ENCODE results near the gene HIVEP3.

Gene HIVEP3

DNA sequence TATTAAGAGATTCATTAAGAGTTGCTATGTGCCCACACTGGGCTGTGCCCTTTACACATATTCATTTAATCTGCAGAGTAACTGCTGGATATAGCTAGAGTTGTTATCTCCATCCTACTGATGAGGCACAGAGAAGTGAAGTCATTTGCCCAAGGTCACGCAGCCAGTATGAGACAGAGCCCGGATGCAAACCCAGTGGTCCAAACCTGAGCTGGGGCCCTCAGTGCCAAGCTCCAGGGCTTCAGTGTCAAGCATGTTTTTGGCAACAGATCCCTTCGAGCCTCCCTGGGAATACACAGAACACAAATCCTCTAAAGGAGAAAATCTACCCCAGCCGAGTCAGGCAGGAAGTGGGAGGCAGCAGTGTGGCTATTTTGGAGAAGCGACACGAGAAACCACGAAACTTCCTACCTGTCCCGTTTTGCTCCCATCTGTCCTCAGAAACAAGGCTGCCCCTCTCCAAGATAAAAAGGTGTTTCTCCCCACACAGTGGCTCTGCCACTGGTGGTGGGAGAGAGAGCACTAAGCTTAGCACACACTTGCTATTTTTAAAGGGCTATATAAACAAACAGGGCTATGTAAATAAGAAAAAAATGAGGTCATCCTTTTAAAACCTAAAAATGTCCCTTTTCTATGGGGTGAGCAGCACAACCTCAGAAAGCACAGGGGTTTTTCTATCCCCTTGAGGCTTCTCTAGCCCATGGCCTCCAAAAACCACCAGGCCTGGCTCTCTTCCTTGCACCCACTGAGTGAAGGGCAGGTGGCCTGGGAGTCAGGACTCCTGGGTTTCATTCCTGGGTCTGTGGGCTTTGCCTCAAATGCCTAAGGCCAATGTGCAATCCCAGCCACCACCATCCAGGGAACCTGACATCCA lies 295.6 kb downstream of the HIVEP3 start:
- no peak for DNase-seq

DNA sequence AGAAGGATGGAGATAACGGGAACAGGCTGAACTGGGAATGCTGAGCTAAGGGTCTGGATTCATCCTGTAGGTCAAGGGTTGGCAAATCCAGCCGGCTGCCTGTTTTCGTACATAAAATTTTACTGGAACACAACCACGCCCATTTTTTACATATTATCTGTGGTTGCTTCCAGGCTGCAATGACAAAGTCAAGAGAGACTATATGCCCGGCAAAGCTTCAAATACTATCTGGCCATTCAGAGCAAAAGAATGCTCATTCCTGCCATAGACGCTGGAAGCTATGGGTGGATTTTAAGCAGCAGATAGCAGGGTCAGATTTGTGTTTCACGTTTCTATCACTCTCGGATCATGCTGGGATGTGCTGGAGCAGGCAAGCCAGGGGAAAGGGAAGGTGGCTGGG lies 296.3 kb downstream of the HIVEP3 start:
- DNase-seq = no peak

DNA sequence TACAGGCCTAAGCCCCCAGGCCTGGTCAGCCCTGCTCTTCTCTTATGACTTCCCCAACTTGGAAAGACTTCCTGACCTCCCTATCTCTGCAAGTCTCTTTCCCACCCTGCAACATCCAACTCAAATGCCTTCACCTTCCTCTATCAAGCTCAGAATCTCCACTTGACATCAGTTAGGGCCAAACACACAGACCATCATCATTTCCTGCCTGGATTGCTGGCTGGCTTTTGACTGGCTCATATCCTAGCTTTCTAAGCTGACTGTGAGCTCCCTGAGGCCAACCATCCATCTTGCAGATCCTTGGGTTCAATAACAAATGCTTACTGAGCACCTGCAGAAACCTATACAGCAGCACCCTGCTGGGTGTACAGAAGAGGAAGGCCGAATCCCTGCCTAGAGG lies 296.9 kb downstream of the HIVEP3 start:
- DNase-seq = no peak

DNA sequence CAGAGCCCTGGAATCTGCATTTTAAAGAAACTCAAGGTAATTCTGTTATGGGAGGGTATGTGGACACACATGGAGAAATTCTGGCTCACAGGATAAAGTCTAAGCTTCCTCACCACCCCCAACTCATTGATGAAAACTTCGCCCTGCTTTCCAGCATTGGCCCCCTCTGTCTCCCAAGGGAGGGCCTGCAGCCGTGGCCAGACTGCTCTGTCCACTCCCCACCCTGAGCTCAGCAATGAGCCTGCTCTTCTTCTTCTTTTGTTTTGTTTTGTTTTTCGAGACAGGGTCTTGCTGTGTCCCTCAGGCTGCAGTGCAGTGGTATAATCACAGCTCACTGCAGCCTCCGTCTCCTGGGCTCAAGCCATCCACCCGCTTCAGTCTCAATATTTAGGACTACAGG lies 297.5 kb downstream of the HIVEP3 start:
- no peak for DNase-seq

DNA sequence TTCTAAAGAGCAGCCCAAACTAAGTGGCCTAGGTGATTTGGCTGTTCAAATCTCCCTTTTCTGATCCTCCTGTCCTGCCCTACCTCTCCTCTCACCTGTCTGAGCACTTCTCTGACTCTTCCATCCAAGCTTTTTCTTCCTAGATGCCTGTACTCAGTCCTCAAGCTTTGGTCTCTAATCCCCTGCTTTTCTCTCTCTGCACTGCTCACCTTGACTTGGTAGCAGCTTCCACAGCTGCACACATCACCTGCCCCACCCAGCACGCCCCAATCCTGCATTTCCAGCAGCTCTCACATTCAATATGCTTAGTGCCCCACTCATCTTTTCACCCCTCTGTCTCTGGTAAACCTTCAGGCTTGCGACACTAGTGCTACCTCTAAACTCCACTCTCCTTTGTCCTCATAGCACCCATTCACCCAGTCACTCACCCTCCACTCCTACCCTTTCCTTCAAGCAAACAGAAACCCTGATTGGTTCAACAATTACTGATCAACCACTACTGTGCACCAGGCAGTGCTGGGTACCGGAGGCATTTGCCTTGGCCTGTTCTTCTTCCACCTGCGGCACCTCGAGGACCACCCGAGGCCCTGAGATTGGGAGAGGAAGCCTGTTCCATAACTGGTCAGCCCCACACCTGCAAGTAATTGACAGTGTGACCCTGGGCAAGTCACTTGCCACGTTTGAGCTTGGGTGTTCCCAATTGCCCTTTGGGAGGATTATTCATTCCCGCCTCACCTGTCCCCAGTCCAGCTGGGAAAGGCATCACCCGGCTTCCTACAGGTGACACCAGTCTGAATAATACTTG lies 298.2 kb downstream of the HIVEP3 start:
- DNase-seq = no peak

DNA sequence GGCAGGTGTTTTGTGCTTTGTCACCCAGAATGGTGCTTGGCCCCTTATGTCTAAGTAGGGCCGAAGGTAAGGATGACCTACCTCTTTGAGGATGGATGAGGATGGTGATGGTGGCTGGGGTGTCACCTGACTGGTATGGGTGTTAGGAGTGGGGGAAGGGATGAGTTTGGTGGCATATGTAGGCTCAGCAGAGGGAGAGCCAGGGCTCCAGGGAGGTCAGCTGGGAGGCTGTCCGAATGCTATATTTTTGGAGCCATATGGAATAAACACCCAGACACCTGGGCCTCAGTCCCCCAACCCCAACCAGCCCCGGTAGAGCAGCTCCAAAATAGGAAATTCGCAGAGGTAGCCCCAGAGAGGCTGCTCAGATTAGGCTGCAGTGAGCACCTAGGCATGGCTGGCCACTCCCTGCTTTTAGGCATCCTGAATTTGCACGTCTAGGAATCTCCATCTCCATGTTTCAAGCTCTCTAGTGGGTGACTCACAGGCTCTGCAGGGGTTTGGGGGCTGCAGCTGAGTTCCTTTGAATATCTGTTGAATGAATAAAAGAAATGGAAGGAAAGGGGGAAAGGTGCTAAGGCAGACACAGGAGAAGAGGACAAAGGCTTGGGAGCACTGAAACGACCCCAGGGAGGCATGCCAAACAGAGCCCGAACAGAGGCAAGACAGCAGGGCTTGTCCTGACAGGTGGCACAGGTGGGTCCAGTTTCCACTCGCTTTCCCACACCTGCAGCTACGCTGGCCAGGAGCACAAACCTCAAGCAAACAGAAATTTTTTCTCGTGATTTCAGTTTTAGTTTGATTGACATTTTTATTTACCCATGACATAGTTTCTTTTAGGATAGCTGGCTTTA lies 299.0 kb downstream of the HIVEP3 start:
- DNase-seq = no peak

DNA sequence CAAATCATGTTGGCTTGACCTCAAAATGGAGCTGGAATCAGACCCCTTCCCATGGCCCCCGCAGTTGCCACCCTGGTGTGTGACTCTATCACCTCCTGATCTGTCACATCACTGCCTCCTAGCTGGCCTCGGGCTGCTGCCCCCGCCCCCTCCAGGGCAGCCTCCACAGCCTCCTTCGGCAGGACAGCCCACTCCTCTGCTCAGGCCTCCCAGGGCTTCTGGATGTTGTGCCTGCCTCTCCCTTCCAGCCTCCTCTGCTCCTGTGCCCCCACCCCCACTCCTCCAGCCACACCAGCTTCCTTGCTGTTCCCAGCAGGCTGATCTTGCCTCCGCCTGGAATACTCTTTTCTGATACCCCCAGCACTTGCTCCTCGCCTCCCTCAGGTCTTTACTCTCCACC lies 299.9 kb downstream of the HIVEP3 start:
- DNase-seq = no peak

DNA sequence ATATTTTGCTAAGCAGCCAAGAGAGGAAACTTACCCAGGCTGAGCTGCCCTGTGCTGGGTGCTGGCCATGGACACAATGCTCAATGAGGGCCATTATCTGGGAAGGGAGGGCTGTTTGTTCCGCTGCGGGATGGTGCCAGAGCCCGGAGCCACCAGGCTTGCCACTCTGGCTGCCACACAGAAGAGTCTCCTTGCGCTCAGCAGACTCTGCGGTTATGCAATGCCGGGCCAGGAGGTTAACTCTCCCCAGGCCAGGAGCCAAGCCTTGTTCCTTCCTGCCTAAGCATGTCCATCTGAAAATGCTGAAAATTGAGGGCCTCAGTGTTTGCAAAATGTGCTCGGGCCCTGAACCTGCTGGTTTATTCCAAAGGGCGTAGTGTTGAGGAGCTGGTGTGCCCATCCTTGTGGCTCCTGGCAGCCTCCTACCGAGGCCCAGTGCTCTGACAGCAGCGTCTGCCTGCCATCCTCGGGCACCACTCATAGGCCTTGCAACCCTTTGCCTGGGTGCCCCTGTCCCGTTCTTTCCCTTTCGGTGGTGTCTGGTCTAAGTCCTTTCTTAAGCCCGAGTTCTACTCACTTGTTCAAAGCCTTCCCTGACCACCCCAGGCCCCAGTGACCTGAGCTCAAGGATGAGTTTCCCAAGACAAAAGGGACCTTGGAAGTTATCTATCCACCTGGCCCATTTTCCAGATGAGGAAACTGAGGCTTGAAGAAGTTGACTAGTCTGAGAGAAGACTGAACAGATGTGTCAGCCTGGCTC lies 300.5 kb downstream of the HIVEP3 start:
- DNase-seq = no peak

DNA sequence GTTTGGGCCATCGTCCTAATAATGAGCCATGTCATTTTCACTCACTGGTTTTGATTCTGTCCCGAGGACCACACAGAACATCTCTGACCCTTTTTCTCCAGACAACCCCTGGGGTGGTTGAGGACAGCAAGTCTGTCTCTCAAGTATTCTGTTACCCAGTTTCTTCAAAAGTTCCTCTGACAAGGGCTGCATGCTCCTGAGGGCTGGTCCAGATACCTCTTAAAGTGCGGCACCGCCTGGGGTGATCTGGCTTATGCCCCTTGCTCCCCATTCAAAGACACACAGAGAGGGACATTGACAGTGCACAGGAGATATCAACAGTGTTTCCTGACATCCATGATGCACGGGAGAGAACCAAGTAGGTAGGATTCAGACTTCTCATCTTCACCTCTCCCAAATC lies 301.4 kb downstream of the HIVEP3 start:
- no peak for DNase-seq

DNA sequence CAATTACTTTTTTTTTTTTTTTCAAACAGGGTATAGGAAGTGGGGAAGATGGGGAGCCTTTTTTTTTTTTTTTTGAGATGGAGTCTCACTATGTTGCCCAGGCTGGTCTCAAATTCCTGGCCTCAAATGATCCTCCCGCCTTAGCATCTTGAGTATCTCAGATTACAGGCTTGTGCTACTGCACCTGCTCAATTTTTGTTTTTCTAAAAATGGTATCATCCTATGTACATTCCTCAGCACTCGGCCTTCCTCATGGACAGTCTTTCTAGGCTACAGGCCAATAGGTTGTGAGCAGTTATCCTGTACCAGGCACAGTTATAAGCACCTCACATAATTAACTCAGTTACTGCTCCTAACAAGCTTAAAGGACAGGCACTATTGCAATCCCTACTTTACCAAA lies 302.2 kb downstream of the HIVEP3 start:
- DNase-seq = no peak

DNA sequence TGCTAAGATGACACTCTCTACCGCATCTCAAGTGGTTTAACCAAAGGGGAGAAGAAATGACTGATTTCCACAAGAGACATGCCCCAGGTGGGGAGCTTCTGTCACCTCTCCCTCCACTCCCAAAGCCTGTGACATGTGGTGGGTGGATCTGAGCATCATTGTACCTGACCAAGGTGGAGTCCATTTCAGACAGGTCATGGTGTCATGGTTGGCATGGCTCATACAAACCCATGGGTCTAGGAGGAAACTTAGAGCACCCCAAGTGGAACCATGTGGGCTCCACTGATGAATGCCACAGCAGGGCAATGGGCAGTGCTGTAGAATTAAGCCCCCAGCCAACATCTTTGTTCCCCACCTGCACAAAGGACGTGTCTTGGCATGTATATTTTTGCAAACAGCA lies 302.7 kb downstream of the HIVEP3 start:
- no peak for DNase-seq

DNA sequence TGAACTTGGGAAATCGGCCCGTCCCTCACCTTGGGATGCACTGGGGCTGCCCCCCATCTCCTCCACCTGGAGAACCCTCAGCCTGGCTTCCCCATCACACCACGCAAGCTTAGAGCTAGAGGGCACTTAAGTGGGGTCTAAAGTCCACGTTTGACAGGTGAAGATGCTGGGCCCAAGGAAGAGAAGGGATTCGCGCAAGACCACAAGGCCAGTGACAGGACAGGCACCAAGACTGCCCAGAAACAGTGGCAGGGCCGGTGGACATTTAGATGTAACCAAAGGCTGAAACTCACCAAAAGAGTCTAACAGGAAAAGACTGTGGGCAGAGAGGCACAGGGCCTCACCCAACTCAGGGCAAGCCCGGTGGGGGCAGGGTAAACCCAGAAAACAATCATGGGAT lies 303.4 kb downstream of the HIVEP3 start:
- no peak for DNase-seq

DNA sequence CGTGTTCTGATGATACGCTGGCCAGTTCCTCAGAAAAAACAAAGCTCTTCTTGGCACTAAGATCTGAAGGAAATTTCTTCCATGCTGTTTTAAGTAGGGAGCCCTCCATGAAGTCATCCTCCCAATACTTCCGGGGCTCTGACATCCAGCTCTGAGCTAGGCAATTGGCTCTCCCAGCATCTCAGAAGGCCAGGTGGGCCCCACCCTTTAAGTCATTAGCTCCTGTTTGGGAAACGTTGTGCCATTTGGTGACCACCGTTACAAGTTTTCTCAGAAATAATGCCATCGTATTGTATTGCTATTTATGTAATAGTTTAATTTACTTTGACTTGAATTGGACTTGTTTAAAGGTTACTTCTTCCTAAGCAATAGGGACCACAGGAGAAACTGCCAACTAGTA lies 303.9 kb downstream of the HIVEP3 start:
- no peak for DNase-seq

DNA sequence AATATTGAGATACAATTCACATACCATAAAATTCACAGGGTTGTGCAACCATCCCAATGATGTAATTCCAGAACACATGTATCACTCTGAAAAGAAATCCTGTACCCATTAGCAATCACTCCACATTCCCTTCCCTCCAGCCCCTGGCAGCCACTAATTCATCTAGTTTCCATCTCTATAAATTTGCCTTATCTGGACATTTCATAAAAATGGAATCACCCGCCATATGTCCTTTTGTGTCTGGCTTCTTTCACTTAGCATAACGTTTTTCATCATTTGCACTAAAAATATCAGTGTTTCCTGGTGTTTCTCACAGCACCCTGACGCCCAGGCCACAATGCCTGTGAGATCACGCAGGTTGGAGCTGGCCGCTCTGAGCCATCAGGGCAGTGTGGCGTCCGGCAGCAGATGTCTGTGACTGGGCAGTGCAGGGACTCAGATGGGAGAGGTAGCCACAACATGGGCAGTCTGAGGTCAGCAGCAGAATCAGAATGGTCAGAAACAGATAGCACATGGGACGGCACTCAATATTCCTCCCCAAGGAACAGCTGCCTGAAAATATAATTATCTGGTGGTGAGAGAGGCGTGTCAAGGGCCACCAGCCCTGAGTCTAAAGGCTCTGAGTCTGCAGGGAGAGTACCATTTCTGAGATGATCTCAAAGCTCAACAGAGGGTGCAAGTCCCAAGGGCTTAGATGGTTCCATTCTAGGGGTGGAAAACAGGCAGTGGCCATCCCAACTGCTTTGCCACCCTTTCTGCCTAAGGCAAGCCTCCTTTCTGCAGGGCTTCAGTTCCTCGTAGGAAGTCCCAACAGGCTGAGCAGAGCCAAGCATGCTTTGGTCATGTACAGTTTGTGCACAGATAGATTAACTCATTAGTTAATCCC lies 304.8 kb downstream of the HIVEP3 start:
- no peak for DNase-seq

DNA sequence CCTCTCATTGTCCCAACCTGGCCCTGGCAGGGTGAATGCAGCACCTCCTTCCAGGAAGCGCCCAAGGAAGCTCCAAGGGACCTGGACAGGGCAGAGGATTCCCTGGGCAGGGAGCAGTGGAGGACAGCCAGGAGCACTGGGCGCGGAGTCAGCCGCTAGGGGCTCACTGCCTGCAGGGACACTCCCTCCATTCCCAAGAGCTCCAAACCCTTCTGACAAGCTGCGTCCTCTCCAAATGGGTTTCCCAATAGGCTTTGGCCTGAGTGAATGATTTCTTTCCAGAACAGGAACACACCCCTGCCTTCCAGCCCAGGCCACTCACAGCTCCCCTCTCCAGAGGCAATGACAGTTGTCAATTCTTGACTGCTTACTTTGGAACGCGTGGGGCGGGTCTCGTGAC lies 305.8 kb downstream of the HIVEP3 start:
- DNase-seq = no peak

DNA sequence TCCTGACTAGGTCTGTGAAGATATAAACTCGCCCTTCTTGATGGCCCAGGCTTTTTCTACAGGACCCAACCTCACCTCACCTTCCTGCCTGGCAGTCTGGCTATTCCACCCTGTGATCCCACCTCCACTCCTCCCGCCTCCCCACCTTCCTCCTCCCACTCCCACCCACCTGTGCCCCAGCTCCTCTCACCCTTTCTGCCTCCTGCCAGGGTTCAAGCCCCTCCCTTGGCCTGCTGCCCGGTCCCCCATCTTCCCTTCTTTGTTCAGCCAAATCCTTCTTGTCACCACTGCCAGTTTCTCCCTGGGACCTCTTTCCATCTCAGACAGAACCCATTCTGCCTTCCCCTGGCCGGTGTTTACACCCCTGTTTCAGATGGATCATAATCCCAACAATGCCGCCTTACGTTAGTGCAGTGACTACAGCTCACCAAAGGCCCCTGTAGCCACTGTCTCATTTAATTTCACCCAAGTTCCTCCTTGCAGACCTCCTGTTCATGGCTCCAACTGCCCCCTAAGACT lies 306.7 kb downstream of the HIVEP3 start:
- no peak for DNase-seq

DNA sequence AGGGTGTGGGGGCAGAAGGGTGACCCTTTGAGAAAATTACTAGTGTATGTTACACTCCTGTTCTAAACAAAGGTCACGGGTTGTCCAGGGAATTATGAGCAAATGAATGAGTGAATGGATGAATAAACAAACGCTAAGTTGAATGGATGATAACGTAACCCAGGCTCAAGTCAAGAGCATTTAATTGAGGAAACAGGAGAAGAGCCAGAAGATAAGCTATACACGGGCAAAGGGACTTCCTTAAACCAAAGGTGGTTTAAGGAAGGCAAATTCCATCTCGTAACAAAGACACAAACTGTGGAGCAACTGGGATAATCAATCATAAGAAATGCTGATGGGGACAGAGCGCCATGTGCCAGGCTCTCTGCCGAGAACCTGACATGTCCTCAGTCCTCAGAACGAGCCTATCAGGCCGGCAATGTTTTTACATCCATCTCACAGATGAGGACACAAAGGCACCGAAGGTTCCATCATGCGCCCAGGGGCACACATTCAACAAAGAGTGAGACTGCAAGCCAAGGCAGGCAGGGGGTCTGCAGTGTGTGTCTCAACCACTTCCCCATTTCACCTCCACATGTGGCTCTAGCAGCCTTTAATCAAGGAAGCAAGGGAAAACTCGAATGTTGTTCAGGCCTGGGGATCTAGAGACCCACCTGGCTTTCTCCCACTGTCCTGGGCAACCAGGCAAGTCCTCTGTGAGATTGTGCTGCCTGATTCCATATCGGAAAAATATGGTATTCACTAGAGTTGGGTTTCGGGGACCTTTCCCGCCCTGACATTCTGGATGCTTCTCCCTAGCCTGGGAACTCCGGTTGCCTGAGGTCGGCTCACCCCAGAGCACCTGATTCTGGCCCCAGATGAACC lies 307.4 kb downstream of the HIVEP3 start:
- no peak for DNase-seq

DNA sequence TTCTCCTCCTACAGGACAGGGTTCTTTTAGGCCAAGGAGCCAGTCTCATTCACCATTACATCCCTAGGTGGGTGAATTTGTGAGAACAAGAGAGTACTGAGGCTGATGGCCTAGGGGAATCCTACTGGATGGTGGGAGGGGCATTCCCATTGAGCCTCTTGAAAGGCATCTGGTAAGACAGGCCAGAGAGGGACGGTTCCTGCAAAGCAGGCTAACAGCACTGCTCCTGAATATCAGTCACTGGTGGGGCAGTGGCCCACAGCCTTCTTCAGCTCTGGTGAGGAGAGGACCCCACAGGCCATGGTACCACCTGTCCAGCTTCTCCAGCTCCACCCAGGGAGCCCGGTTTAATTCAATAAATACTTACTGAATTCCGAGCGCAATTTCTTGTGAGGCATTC lies 308.4 kb downstream of the HIVEP3 start:
- no peak for DNase-seq

DNA sequence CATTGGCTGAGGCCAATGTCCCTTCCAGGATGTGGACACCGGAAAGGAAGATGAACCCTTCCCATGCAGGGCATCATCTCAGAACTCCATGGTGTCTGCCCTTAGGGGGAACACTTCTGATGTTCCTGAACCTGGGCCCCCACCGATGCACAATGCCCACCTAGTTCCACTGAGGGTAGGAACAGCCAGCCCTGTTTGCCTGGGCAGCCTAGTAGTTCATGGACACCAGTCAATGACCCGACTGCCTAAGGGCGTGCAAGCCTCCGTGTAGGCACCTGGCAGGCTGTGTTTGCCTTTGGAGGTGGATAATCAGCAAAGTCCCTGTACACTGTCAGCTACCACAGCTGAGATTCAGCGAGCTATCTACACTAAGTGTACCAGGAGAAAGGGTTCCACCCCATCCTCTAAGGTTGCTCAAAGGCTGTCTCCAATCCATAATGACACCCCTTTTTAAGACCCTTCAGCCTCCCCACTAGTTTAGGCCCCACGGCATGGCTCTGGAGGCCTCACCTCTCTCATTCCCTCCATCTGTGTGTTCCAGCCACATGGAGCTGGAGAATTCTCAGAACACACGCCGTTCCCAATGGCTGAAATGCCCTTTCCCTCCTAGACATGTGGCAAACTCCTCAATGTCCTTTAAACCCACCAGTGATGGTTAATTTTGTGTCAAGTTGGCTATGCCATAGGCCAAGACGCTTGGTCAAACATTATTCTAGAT lies 309.4 kb downstream of the HIVEP3 start:
- no peak for DNase-seq

DNA sequence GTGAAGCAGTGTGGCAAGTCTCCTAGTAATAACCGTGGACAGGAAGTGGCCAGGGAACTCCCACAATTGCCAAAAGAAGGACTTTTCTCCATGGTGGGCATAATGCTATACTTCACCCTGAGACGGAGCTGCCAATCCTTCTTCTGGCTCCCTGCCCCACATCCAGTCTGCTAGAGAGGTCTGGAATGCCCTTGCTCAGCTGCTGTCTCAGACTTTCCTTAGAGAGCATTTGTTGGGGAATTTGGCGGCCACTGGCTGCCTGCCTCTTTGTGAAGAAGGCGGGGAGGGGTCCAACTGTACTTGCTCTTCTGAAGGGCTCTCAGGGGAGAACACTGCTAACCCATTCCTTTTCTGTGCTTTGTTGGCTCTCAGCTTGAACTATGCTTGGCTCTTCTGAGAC lies 310.5 kb downstream of the HIVEP3 start:
- DNase-seq = no peak
